HG02763 (cell line): ENCODE results near the gene FOXL2NB.
A peak's percentile ranks its signal among the peaks of the same experiment; 100 is the strongest.
"Not testable (repeated sequence)": the region's sequence is repeated elsewhere in the genome, so short reads cannot be mapped to it uniquely, and the experiment has no call there.

ENCODE experiments used
- ATAC-seq: cut with Tn5 transposase; IDR thresholded peaks from one replicate; pipeline ENCODE4 v1.9.1; 2021; ENCODE audit warnings: mild to moderate bottlenecking, moderate library complexity; ENCODE audit not compliant: unreplicated experiment

FOXL2NB gene

GRCh38 chr3:138946663-138947494 is at the start of gene FOXL2NB, which contains the start of gene FOXL2:
FOXL2NB (plus strand) TSS chr3:138947217; CDS start chr3:138947365, 148 bp downstream.
FOXL2 (minus strand) TSS chr3:138947137; CDS start chr3:138946722, 415 bp downstream.
- no peak for ATAC-seq

- no peak for ATAC-seq
Measured at GRCh38 chr3:138898301-138898700, 48.7 kb upstream of the FOXL2NB start.

DNA sequence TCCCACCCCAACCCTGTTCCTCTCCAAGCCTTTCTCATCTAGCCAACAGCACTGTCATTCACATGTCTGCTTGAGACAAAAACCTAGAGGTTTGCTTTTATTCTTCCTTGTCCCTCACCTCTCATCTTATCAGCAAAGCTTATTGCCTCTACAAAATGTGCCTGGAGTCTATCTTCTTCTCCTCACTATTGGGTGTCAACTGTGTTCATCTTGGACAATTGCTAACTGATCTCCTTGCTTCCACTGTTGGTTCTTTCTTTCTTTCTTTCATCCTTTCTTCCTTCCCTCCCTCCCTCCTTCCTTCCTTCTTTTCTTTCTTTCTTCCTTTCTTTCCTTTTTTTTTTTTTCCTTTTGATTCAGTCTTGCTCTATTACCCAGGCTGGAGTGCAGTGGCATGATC is 48.3 kb upstream of the FOXL2NB start:
- ATAC-seq: no peak

DNA sequence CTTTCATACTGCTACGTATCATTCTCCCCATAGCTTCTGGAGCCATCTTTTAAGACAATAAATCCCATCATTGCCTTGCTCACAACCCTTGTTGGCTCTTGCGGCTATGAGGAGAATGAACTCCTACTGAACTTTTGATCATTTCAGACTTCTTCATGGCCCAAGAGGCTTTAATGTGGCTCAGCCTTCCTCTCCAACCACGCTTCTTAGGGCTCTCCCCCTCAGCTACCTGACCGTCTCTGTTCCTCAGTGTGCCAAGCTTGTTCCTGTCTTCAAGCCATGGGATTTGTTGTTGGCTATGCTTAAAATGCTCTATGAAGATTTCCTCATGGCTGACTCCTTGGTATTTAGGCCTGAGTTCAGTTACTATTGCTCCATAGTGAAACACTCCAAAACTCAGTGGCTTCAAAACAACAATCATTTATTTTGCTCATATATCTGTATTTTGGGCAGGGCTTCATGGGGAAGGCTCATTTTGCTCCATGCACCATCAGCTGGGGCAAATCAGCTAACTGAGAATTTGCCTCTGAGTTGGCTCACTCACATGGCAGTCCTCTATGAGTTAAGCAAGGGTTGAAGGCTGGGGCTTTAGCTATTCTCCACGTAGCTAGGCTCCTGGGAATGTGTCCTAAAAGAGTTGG is 47.5 kb upstream of the FOXL2NB start:
- no peak for ATAC-seq

GRCh38 chr3:138901567-138901966 is 45.5 kb upstream of the FOXL2NB start:
- ATAC-seq: no peak

DNA sequence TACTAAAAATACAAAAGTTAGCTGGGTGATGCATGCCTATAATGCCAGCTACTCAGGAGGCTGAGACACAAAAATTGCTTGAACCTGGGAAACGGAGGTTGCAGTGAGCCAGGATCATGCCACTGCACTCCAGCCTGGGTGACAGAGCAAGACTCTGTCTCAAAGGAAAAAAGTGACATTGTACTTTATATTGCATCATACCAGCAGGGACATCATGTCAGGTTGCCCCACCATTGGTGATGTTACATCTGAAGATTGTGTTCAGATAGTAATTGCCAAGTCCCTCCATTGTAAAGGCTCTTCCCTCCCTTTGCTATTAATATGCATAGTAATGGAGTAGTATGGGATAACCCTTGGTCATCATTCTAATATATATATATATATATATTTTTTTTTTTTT is 44.8 kb upstream of the FOXL2NB start:
- no peak for ATAC-seq

DNA sequence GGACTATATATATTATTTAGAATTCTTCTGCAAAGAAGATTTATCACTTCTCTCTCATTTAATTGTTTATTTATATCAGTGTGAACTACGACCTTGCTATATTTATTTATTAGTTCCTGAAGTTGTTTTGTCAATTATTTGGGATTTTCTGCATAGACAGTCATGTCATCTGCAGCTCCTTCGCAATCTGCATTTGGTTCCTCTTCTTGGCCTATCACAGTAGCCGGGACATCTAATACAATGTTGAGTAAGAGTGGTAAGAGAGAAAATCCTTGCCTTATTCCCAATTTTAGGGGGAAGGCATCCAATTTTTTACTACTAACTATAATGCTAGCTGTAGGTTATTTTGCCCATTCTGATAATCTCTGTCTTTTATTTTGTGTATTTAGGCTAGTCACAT is 39.5 kb upstream of the FOXL2NB start:
- ATAC-seq: no peak

DNA sequence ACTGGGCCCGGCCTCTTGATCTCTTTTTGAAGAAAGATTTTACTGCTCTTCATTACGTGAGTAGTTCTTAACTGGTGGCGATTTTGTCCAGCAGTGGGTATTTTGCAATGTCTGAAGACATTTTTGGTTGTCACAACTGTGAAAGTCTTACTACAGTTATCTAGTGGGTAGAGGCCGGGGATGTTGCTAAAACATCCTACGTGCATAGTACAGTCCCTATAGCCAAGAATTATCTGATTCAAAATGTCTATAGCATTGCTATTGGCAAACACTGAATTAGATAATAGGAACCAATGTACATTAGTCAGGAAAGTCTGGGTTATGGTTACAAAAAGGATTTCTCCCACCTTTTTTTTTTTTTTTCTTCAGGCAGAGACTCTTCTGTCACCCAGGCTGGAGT is 38.2 kb upstream of the FOXL2NB start:
- ATAC-seq: no peak

- no peak for ATAC-seq
Measured at GRCh38 chr3:138909904-138910303, 37.1 kb upstream of the FOXL2NB start.

- ATAC-seq: no peak
Measured at GRCh38 chr3:138911621-138912020, 35.4 kb upstream of the FOXL2NB start.

DNA sequence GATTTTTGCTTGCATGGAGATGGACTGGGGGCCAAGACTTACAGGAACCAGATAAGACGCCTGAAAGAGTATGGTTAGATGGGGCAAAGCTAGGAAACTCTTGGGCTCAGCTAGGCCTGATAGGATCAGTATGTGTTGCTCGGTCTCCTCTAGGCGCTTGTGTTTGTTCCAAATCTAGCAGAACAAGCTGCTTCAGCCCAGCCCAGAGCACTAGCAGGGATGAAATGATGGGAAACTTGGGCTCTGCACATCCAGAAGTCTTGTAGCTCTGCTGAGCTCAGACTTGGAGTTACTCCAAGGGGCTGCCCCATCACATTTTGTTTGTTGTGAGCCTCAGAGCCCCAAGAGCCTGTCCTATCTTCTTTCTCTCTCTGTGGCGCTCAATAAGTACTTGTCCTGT is 34.8 kb upstream of the FOXL2NB start:
- ATAC-seq: no peak

DNA sequence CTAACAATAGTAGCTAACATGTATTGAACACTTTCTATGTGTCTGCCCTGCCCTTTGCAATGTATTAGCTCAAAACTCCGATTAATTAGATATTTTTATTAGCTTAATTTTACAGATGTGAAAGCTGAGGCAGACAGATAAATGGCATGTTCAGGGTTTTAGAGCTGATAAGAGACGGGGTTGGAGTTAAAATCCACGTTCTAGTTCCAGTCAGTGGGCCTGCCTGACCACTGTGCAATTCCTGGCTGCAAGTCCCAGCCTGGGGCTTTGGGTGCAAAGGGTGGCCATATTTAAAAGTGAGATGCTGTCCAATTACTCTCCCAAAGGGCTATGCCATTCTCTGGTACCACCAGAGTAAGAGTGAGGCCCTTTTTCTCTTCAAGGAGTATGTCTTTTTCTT is 33.3 kb upstream of the FOXL2NB start:
- ATAC-seq: no peak

GRCh38 chr3:138914870-138915502 is 32.0 kb upstream of the FOXL2NB start:
- peak; percentile 12 for ATAC-seq

DNA sequence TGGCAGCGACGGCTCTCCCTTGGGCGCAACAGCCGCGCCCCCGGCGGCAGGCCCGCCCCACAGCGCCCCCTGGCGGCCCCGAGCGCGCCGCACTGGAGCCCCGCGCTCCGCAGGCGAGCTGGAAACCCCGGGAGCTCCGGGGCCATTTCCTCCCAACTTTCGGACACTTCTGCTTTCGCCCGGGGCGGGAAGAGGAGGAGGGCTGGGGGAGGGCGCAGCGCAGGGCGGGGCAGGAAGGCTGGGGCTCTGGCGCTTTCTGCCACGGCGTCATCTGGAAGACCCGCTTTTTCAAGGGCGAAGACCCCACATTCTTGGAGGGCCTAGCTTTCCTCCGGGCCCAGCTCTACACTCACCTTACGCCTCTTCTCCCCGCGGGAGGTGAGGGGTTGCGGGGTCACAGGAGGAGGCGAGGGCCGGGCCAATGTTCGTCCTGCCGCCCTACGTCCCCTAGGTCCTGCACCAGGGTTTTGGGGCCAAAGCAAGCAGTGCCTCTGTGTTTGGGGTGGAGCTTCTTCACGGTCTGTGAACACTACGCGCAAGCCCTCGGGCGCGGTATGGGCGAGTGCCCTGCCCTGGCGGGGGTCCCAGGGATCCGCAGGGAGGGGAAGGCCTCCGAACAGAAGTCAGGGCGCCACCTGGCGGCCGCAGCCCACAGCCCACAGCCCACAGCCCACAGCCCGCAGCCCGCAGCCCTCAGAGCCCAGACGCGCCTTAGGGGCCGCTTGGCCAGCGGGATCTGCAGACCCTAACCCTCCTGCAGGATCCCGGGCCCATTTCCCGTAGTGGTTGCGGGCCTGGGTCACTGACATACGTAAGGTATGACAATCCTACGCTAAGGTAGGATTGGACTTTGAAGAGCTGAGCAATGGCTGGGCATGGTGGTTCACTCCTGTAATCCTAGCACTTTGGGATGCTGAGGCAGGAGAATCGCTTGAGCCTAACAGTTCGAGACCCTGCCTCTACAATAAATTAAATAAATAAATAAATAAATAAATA is 31.2 kb upstream of the FOXL2NB start:
- peak; percentile 83 for ATAC-seq

DNA sequence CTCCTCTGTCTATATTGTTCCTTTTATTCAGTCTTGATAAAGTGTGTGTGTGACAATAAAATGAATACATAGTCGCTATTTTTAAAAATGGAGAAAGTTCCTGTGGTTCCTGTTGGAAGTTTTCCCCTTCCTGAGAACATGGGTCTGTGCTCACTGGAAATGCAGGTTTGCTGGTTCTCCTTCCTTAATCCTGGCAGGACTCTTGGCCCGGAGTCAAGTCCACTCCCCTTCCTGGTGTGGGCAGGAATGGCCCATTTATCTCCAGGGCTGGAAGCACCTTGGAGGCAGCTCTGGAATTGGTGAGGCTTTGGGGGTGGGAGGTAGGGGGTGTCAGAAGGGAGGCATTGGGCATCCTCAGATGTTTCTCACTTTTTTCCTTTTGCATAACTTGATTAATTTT is 30.2 kb upstream of the FOXL2NB start:
- ATAC-seq: no peak

- no peak for ATAC-seq
Measured at GRCh38 chr3:138919325-138919724, 27.7 kb upstream of the FOXL2NB start.

DNA sequence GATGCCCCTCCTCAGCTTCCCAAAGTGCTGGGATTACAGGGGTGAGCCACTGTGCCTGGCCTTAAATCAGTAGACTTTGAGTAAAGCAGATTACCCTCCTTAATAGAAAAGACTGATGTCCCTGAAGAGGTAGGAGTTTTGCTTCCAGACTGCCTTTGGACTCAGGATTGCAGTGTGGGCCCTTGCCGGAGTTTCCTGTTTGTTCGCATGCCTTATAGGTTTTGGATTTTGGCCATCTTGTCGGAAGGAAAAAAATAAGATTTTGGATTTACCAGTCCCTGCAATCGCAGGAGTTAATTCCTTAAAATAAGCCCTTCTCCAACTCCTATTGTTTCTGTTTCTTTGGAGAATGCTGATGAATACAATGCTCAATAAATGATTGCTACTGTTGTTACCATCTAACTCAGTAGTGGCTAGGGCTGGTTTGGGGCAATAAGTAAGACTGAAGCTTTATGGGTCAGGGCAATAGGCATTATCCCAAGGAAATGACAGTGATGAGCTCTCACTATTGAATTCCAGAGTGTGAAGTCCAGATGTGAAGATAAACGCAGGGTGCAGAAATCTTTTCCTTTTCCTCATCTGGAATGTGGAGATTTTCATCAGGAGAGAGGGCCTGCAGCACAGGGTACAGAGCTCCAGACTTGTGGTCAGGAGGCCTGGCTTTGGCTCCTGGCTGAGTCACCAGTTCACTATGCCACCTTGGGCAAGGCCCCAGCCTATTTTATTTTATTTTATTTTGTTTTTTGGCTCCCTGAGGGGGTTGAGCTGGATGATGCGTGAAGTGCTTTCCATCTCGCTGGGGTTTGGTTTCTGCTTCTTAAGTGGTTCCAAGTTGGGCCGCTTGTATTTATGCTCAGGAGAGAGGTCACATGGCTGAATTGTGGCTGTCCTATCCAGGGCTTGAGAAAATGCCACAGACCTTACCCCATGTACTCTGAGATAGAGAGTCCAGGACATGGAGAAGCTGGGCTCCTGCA is 25.4 kb upstream of the FOXL2NB start:
- ATAC-seq: no peak

DNA sequence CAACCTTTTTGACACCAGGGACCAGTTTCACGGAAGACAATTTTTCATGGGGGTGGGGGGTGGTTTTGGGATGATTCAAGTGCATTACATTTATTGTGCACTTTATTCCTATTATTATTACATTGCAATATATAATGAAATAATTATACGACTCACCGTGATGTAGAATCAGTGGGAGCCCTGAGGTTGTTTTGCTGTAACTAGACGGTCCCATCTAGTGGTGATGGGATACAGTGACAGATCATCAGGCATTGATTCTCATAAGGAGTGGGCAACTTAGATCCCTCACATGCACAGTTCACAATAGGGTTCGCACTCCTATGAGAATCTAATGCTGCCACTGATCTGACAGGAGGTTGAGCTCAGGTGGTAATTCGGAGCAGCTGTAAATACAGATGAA is 24.6 kb upstream of the FOXL2NB start:
- ATAC-seq: not testable (repeated sequence)

GRCh38 chr3:138923531-138923994 is 23.5 kb upstream of the FOXL2NB start:
- ATAC-seq: peak; percentile 69
